ENCODE data around the gene CPSF3.

Gene CPSF3

GRCh38 chr2:9419541-9419940 lies 3.9 kb upstream of the CPSF3 start:
- H3K56ac ChIP-seq (ENCODE audit: low read length), result no peak overlapping the region
- H3K4me1 ChIP-seq (ENCODE audit: control insufficient read depth, low read depth, low read length), result peaks cover 5% of the 10 kb centered on the region
- peaks cover 12% of the 10 kb centered on the region for H3K79me1 ChIP-seq (ENCODE audit: low read length)
- no peaks in the 10 kb centered on the region for H3K27me3 ChIP-seq (ENCODE audit: insufficient read depth, low read length, poor library complexity)
- H4K5ac ChIP-seq (ENCODE audit: low read length), result no peak overlapping the region
- no peak overlapping the region for H2BK15ac ChIP-seq (replicated peaks; ENCODE audit: low read depth)
- no peak overlapping the region for H3K4me3 ChIP-seq (ENCODE audit: low read length)
- no peak overlapping the region for H3K18ac ChIP-seq (ENCODE audit: low read length)
- WGBS (ENCODE audit: extremely low coverage, insufficient coverage, low lambda C conversion rate), result no CpG with 5 or more reads among the region's 3 CpGs
- H3K4ac ChIP-seq (ENCODE audit: low read depth, low read length), result no peak overlapping the region
- peaks cover 10% of the 10 kb centered on the region for H3K79me2 ChIP-seq (ENCODE audit: control insufficient read depth, insufficient read depth, low read length)
- no peak overlapping the region for H4K8ac ChIP-seq (ENCODE audit: low read depth, low read length)
- H3K4me2 ChIP-seq (ENCODE audit: low read length), result no peak overlapping the region
- no peaks in the 10 kb centered on the region for H3K36me3 ChIP-seq (ENCODE audit: control insufficient read depth, insufficient read depth, low read length)
- H2BK120ac ChIP-seq (ENCODE audit: low read depth, low read length), result no peak overlapping the region
- no peak overlapping the region for H3K27ac ChIP-seq (ENCODE audit: low read depth, low read length)
- no peak overlapping the region for H2AK5ac ChIP-seq (ENCODE audit: low read length)
- no peak overlapping the region for H2BK5ac ChIP-seq (ENCODE audit: low read length)
- H3K23ac ChIP-seq (ENCODE audit: low read length), result no peak overlapping the region
- DNase-seq, result no peak
- H3K9ac ChIP-seq (ENCODE audit: low read length), result no peak overlapping the region

GRCh38 chr2:9420495-9420894 lies 3.0 kb upstream of the CPSF3 start:
- no peak overlapping the region for H4K8ac ChIP-seq (ENCODE audit: low read depth, low read length)
- no peak overlapping the region for H3K4me3 ChIP-seq (ENCODE audit: low read length)
- H3K27me3 ChIP-seq (ENCODE audit: insufficient read depth, low read length, poor library complexity), result no peaks in the 10 kb centered on the region
- no peak overlapping the region for H3K27ac ChIP-seq (ENCODE audit: low read depth, low read length)
- WGBS (ENCODE audit: extremely low coverage, insufficient coverage, low lambda C conversion rate), result no CpG with 5 or more reads among the region's 10 CpGs
- no peak for DNase-seq
- H2BK15ac ChIP-seq (replicated peaks; ENCODE audit: low read depth), result no peak overlapping the region
- H3K79me1 ChIP-seq (ENCODE audit: low read length), result peaks cover 13% of the 10 kb centered on the region
- no peak overlapping the region for H2BK120ac ChIP-seq (ENCODE audit: low read depth, low read length)
- H3K56ac ChIP-seq (ENCODE audit: low read length), result no peak overlapping the region
- H3K4ac ChIP-seq (ENCODE audit: low read depth, low read length), result no peak overlapping the region
- no peak overlapping the region for H3K4me2 ChIP-seq (ENCODE audit: low read length)
- no peak overlapping the region for H3K18ac ChIP-seq (ENCODE audit: low read length)
- no peak overlapping the region for H4K5ac ChIP-seq (ENCODE audit: low read length)
- peaks cover 13% of the 10 kb centered on the region for H3K79me2 ChIP-seq (ENCODE audit: control insufficient read depth, insufficient read depth, low read length)
- no peak overlapping the region for H3K9ac ChIP-seq (ENCODE audit: low read length)
- H2AK5ac ChIP-seq (ENCODE audit: low read length), result no peak overlapping the region
- no peaks in the 10 kb centered on the region for H3K36me3 ChIP-seq (ENCODE audit: control insufficient read depth, insufficient read depth, low read length)
- no peak overlapping the region for H2BK5ac ChIP-seq (ENCODE audit: low read length)
- H3K4me1 ChIP-seq (ENCODE audit: control insufficient read depth, low read depth, low read length), result peaks cover 5% of the 10 kb centered on the region
- no peak overlapping the region for H3K23ac ChIP-seq (ENCODE audit: low read length)

GRCh38 chr2:9422321-9423099 lies 944 bp upstream of the CPSF3 start:
- Histone ChIP-seq H3K27ac (ENCODE audit: low read depth, low read length) (no peak overlapping the region), H3K4me1 (ENCODE audit: control insufficient read depth, low read depth, low read length) (peaks cover 5% of the 10 kb centered on the region), H3K4me2 (ENCODE audit: low read length) (peak overlapping the region; percentile 99), H3K56ac (ENCODE audit: low read length) (peak overlapping the region; percentile 96), H3K36me3 (ENCODE audit: control insufficient read depth, insufficient read depth, low read length) (no peaks in the 10 kb centered on the region), H3K27me3 (ENCODE audit: insufficient read depth, low read length, poor library complexity) (no peaks in the 10 kb centered on the region), H3K79me1 (ENCODE audit: low read length) (peaks cover 20% of the 10 kb centered on the region), H2BK15ac (replicated peaks; ENCODE audit: low read depth) (no peak overlapping the region), H3K23ac (ENCODE audit: low read length) (peak overlapping the region; percentile 54), H4K5ac (ENCODE audit: low read length) (no peak overlapping the region), H3K4ac (ENCODE audit: low read depth, low read length) (no peak overlapping the region), H3K9ac (ENCODE audit: low read length) (peak overlapping the region; percentile 92), H3K18ac (ENCODE audit: low read length) (no peak overlapping the region), H4K8ac (ENCODE audit: low read depth, low read length) (no peak overlapping the region), H2AK5ac (ENCODE audit: low read length) (no peak overlapping the region), H2BK5ac (ENCODE audit: low read length) (no peak overlapping the region), H3K79me2 (ENCODE audit: control insufficient read depth, insufficient read depth, low read length) (peaks cover 13% of the 10 kb centered on the region), H3K4me3 (ENCODE audit: low read length) (peak overlapping the region; percentile 81), H2BK120ac (ENCODE audit: low read depth, low read length) (no peak overlapping the region)
- WGBS (ENCODE audit: extremely low coverage, insufficient coverage, low lambda C conversion rate), result no CpG with 5 or more reads among the region's 42 CpGs
- peak; percentile 64 for DNase-seq

- Histone ChIP-seq H4K5ac (ENCODE audit: low read length) (no peak overlapping the region), H3K36me3 (ENCODE audit: control insufficient read depth, insufficient read depth, low read length) (no peaks in the 10 kb centered on the region), H2BK120ac (ENCODE audit: low read depth, low read length) (no peak overlapping the region), H3K4me1 (ENCODE audit: control insufficient read depth, low read depth, low read length) (peaks cover 5% of the 10 kb centered on the region), H2BK15ac (replicated peaks; ENCODE audit: low read depth) (no peak overlapping the region), H2BK5ac (ENCODE audit: low read length) (peak overlapping the region; percentile 15), H3K27me3 (ENCODE audit: insufficient read depth, low read length, poor library complexity) (no peaks in the 10 kb centered on the region), H3K18ac (ENCODE audit: low read length) (peak overlapping the region; percentile 52), H3K4me3 (ENCODE audit: low read length) (peak overlapping the region; percentile 66), H3K27ac (ENCODE audit: low read depth, low read length) (peak overlapping the region; percentile 45), H2AK5ac (ENCODE audit: low read length) (no peak overlapping the region), H3K79me2 (ENCODE audit: control insufficient read depth, insufficient read depth, low read length) (peaks cover 13% of the 10 kb centered on the region), H3K23ac (ENCODE audit: low read length) (no peak overlapping the region), H3K79me1 (ENCODE audit: low read length) (peaks cover 21% of the 10 kb centered on the region), H4K8ac (ENCODE audit: low read depth, low read length) (peak overlapping the region; percentile 3), H3K4ac (ENCODE audit: low read depth, low read length) (peak overlapping the region; percentile 65), H3K9ac (ENCODE audit: low read length) (peak overlapping the region; percentile 81), H3K4me2 (ENCODE audit: low read length) (peak overlapping the region; percentile 47), H3K56ac (ENCODE audit: low read length) (peak overlapping the region; percentile 96)
- no peak for DNase-seq
- no CpG with 5 or more reads among the region's 21 CpGs for WGBS (ENCODE audit: extremely low coverage, insufficient coverage, low lambda C conversion rate)
Observed at GRCh38 chr2:9423922-9424272, 443 bp downstream of the CPSF3 start.

- H3K4me1 ChIP-seq (ENCODE audit: control insufficient read depth, low read depth, low read length), result peaks cover 5% of the 10 kb centered on the region
- H2BK5ac ChIP-seq (ENCODE audit: low read length), result no peak overlapping the region
- H2BK15ac ChIP-seq (replicated peaks; ENCODE audit: low read depth), result no peak overlapping the region
- H3K4ac ChIP-seq (ENCODE audit: low read depth, low read length), result no peak overlapping the region
- H3K4me3 ChIP-seq (ENCODE audit: low read length), result peak overlapping the region; percentile 66
- H3K18ac ChIP-seq (ENCODE audit: low read length), result no peak overlapping the region
- H3K79me1 ChIP-seq (ENCODE audit: low read length), result peaks cover 19% of the 10 kb centered on the region
- H4K8ac ChIP-seq (ENCODE audit: low read depth, low read length), result no peak overlapping the region
- peak overlapping the region; percentile 81 for H3K9ac ChIP-seq (ENCODE audit: low read length)
- peak overlapping the region; percentile 96 for H3K56ac ChIP-seq (ENCODE audit: low read length)
- WGBS (ENCODE audit: extremely low coverage, insufficient coverage, low lambda C conversion rate), result no CpG with 5 or more reads among the region's 11 CpGs
- H3K27me3 ChIP-seq (ENCODE audit: insufficient read depth, low read length, poor library complexity), result no peaks in the 10 kb centered on the region
- no peak overlapping the region for H3K23ac ChIP-seq (ENCODE audit: low read length)
- no peak for DNase-seq
- H3K4me2 ChIP-seq (ENCODE audit: low read length), result peak overlapping the region; percentile 47
- peaks cover 13% of the 10 kb centered on the region for H3K79me2 ChIP-seq (ENCODE audit: control insufficient read depth, insufficient read depth, low read length)
- H3K36me3 ChIP-seq (ENCODE audit: control insufficient read depth, insufficient read depth, low read length), result no peaks in the 10 kb centered on the region
- H2AK5ac ChIP-seq (ENCODE audit: low read length), result no peak overlapping the region
- H4K5ac ChIP-seq (ENCODE audit: low read length), result no peak overlapping the region
- no peak overlapping the region for H2BK120ac ChIP-seq (ENCODE audit: low read depth, low read length)
- H3K27ac ChIP-seq (ENCODE audit: low read depth, low read length), result no peak overlapping the region
Observed at GRCh38 chr2:9424447-9425164, 1.2 kb downstream of the CPSF3 start.
